Measurements from ENCODE around the gene RETSAT. TPM values are rescaled to one million over a fixed set of nuclear protein-coding genes. Genes with fewer than 3 reads are reported as not detected.

RETSAT gene
- total and polyA plus RNA-seq, 2 of the 13 experiments (the other 11 are each of a cell fraction or from before 2014, with no cell fraction given): 46.7 to 61.0 TPM

GRCh38 chr2:85308896-85309555 lies 45.3 kb downstream of the RETSAT start (continued):
- TF ChIP-seq, protein P1, sequence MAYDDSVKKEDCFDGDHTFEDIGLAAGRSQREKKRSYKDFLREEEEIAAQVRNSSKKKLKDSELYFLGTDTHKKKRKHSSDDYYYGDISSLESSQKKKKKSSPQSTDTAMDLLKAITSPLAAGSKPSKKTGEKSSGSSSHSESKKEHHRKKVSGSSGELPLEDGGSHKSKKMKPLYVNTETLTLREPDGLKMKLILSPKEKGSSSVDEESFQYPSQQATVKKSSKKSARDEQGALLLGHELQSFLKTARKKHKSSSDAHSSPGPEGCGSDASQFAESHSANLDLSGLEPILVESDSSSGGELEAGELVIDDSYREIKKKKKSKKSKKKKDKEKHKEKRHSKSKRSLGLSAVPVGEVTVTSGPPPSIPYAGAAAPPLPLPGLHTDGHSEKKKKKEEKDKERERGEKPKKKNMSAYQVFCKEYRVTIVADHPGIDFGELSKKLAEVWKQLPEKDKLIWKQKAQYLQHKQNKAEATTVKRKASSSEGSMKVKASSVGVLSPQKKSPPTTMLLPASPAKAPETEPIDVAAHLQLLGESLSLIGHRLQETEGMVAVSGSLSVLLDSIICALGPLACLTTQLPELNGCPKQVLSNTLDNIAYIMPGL (CRISPR knock-in tag; IDR thresholded peaks at IDR 0.05; ENCODE audit: borderline replicate concordance in 1 of 2, low read depth in 1 of 2): no peak
- TF ChIP-seq YY1 (IDR thresholded peaks at IDR 0.05; ENCODE audit: insufficient read depth, insufficient replicate concordance, low read depth, low read length) (no peak), ZNF75D (CRISPR knock-in tag; IDR thresholded peaks at IDR 0.05; ENCODE audit: borderline replicate concordance) (no peak), HMG20B (CRISPR knock-in tag; conservative IDR thresholded peaks at IDR 0.05) (no peak), HNRNPK (IDR thresholded peaks at IDR 0.05; ENCODE audit: low read depth, low read length, poor library complexity, severe bottlenecking) (no peak), MIER3 (CRISPR knock-in tag; IDR thresholded peaks at IDR 0.05; ENCODE audit: borderline replicate concordance) (peak; percentile 45; the same call in 1 of the 2 replicates), ZNF253 (CRISPR knock-in tag; IDR thresholded peaks at IDR 0.05; ENCODE audit: borderline replicate concordance) (no peak), ZGPAT (CRISPR knock-in tag; IDR thresholded peaks at IDR 0.05) (no peak), NFATC3 (CRISPR knock-in tag; IDR thresholded peaks at IDR 0.05) (no peak), MAFK (conservative IDR thresholded peaks at IDR 0.05 in 1 of 2, IDR thresholded peaks at IDR 0.05 in 1 of 2; ENCODE audit: low read length in 2 of 2) (no peak), ZNF24 (IDR thresholded peaks at IDR 0.05) (no peak), ZNF737 (CRISPR knock-in tag; IDR thresholded peaks at IDR 0.05; ENCODE audit: borderline replicate concordance) (no peak), YEATS4 (CRISPR knock-in tag; IDR thresholded peaks at IDR 0.05; ENCODE audit: borderline replicate concordance) (0 out of 2 replicates have a peak, but pooled peaks have one; percentile 40), KDM2A (CRISPR knock-in tag; IDR thresholded peaks at IDR 0.05; ENCODE audit: borderline replicate concordance, low read depth) (peak; percentile 91), NR2F1 (CRISPR knock-in tag; IDR thresholded peaks at IDR 0.05) (0 out of 4 replicates have a peak, but pooled peaks of 1 of the 2 experiments have one; percentile 38), HIC2 (CRISPR knock-in tag; IDR thresholded peaks at IDR 0.05; ENCODE audit: low read depth) (peak; percentile 93), SMYD3 (CRISPR knock-in tag; IDR thresholded peaks at IDR 0.05) (no peak)
- TF ChIP-seq, protein P2, sequence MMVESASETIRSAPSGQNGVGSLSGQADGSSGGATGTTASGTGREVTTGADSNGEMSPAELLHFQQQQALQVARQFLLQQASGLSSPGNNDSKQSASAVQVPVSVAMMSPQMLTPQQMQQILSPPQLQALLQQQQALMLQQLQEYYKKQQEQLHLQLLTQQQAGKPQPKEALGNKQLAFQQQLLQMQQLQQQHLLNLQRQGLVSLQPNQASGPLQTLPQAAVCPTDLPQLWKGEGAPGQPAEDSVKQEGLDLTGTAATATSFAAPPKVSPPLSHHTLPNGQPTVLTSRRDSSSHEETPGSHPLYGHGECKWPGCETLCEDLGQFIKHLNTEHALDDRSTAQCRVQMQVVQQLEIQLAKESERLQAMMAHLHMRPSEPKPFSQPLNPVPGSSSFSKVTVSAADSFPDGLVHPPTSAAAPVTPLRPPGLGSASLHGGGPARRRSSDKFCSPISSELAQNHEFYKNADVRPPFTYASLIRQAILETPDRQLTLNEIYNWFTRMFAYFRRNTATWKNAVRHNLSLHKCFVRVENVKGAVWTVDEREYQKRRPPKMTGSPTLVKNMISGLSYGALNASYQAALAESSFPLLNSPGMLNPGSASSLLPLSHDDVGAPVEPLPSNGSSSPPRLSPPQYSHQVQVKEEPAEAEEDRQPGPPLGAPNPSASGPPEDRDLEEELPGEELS (CRISPR knock-in tag; IDR thresholded peaks at IDR 0.05): no peak
- TF ChIP-seq, protein P3, sequence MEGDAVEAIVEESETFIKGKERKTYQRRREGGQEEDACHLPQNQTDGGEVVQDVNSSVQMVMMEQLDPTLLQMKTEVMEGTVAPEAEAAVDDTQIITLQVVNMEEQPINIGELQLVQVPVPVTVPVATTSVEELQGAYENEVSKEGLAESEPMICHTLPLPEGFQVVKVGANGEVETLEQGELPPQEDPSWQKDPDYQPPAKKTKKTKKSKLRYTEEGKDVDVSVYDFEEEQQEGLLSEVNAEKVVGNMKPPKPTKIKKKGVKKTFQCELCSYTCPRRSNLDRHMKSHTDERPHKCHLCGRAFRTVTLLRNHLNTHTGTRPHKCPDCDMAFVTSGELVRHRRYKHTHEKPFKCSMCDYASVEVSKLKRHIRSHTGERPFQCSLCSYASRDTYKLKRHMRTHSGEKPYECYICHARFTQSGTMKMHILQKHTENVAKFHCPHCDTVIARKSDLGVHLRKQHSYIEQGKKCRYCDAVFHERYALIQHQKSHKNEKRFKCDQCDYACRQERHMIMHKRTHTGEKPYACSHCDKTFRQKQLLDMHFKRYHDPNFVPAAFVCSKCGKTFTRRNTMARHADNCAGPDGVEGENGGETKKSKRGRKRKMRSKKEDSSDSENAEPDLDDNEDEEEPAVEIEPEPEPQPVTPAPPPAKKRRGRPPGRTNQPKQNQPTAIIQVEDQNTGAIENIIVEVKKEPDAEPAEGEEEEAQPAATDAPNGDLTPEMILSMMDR (CRISPR knock-in tag; IDR thresholded peaks at IDR 0.05): 0 out of 2 replicates have a peak, but pooled peaks have one; percentile 2

Measured in HepG2 (cell line).